ENCODE data around the gene MEAK7.

MEAK7 gene

GRCh38 chr16:84499638-84500037 is 4.8 kb downstream of the MEAK7 start:
- H3K9me2 ChIP-seq (replicated peaks; ENCODE audit: control insufficient read depth, low read length), result no peaks in the 10 kb centered on the region
- no peak overlapping the region for H3K4me3 ChIP-seq (ENCODE audit: low read length)
- no peak overlapping the region for H3K27ac ChIP-seq (ENCODE audit: low read depth, low read length)
- no peaks in the 10 kb centered on the region for H4K20me1 ChIP-seq (ENCODE audit: control insufficient read depth, insufficient read depth, low read depth, low read length)
- TF ChIP-seq EZH2phosphoT487 (IDR thresholded peaks at IDR 0.05; ENCODE audit: borderline replicate concordance, low read length), result no peak
- no peak for TF ChIP-seq CTCF (IDR thresholded peaks at IDR 0.05; ENCODE audit: low read depth, low read length, poor library complexity, severe bottlenecking)
- no peaks in the 10 kb centered on the region for H3K9me3 ChIP-seq (ENCODE audit: control insufficient read depth, insufficient read depth, low read length)
- peaks cover 7% of the 10 kb centered on the region for H3K4me1 ChIP-seq (ENCODE audit: control insufficient read depth, low read length)
- peaks cover 6% of the 10 kb centered on the region; the same call in 1 of the 2 replicates for H3K79me2 ChIP-seq (ENCODE audit: control insufficient read depth, low read length)
- peaks cover 2% of the 10 kb centered on the region; the same call in 1 of the 2 replicates for H3K36me3 ChIP-seq (ENCODE audit: control insufficient read depth, low read length)
- H3K27me3 ChIP-seq (ENCODE audit: control insufficient read depth, low read length), result no peaks in the 10 kb centered on the region
- no peaks in the 10 kb centered on the region for H3F3A ChIP-seq (ENCODE audit: control insufficient read depth, insufficient read depth)
- no peak overlapping the region for H3K4me2 ChIP-seq (ENCODE audit: low read length)

GRCh38 chr16:84498859-84499620 is 5.4 kb downstream of the MEAK7 start:
- H3K36me3 ChIP-seq (ENCODE audit: control insufficient read depth, low read length), result peaks cover 8% of the 10 kb centered on the region; the same call in 1 of the 2 replicates
- no peaks in the 10 kb centered on the region for H3F3A ChIP-seq (ENCODE audit: control insufficient read depth, insufficient read depth)
- no peaks in the 10 kb centered on the region for H4K20me1 ChIP-seq (ENCODE audit: control insufficient read depth, insufficient read depth, low read depth, low read length)
- no peaks in the 10 kb centered on the region for H3K27me3 ChIP-seq (ENCODE audit: control insufficient read depth, low read length)
- H3K27ac ChIP-seq (ENCODE audit: low read depth, low read length), result no peak overlapping the region
- H3K4me3 ChIP-seq (ENCODE audit: low read length), result no peak overlapping the region
- no peak overlapping the region for H3K4me2 ChIP-seq (ENCODE audit: low read length)
- no peaks in the 10 kb centered on the region for H3K9me3 ChIP-seq (ENCODE audit: control insufficient read depth, insufficient read depth, low read length)
- H3K79me2 ChIP-seq (ENCODE audit: control insufficient read depth, low read length), result peaks cover 5% of the 10 kb centered on the region; the same call in 1 of the 2 replicates
- peaks cover 6% of the 10 kb centered on the region for H3K4me1 ChIP-seq (ENCODE audit: control insufficient read depth, low read length)
- no peak for TF ChIP-seq EZH2phosphoT487 (IDR thresholded peaks at IDR 0.05; ENCODE audit: borderline replicate concordance, low read length)
- no peaks in the 10 kb centered on the region for H3K9me2 ChIP-seq (replicated peaks; ENCODE audit: control insufficient read depth, low read length)

GRCh38 chr16:84498223-84498610 is 6.2 kb downstream of the MEAK7 start:
- Histone ChIP-seq H3K4me3 (ENCODE audit: low read length) (no peak overlapping the region), H3K27me3 (ENCODE audit: control insufficient read depth, low read length) (no peaks in the 10 kb centered on the region), H3K9me2 (replicated peaks; ENCODE audit: control insufficient read depth, low read length) (no peaks in the 10 kb centered on the region), H4K20me1 (ENCODE audit: control insufficient read depth, insufficient read depth, low read depth, low read length) (no peaks in the 10 kb centered on the region), H3F3A (ENCODE audit: control insufficient read depth, insufficient read depth) (no peaks in the 10 kb centered on the region), H3K79me2 (ENCODE audit: control insufficient read depth, low read length) (no peaks in the 10 kb centered on the region), H3K27ac (ENCODE audit: low read depth, low read length) (no peak overlapping the region), H3K4me2 (ENCODE audit: low read length) (no peak overlapping the region), H3K9me3 (ENCODE audit: control insufficient read depth, insufficient read depth, low read length) (peaks cover 5% of the 10 kb centered on the region; the same call in 1 of the 2 replicates), H3K4me1 (ENCODE audit: control insufficient read depth, low read length) (no peaks in the 10 kb centered on the region), H3K36me3 (ENCODE audit: control insufficient read depth, low read length) (peaks cover 14% of the 10 kb centered on the region)
- TF ChIP-seq CTCF (IDR thresholded peaks at IDR 0.05; ENCODE audit: low read depth, low read length, poor library complexity, severe bottlenecking), result no peak
- TF ChIP-seq EZH2phosphoT487 (IDR thresholded peaks at IDR 0.05; ENCODE audit: borderline replicate concordance, low read length), result no peak

Data from DOHH2 (cell line).